ENCODE data around the gene CITED1. TPM values are rescaled to one million over a fixed set of nuclear protein-coding genes. Genes with fewer than 3 reads are reported as not detected.

The CITED1 gene
- not detected in 2 replicates for total RNA-seq

GRCh38 chrX:72305286-72306084 lies at the start of gene CITED1:
TSS of gene CITED1 (minus strand) at chrX:72305914. CDS start at chrX:72302869, 3,045 bp downstream.

Other genes starting within 250 kb of the CITED1 start
- 2.5 and 7.1 TPM in 2 replicates for gene RTL5, start 174.0 kb downstream of the CITED1 start, total RNA-seq
- 6.4 and 12.5 TPM in 2 replicates for gene PIN4, start 124.2 kb downstream of the CITED1 start, total RNA-seq
- 0.09 TPM in 1 of 2 replicates, not detected in the other for gene ERCC6L, start 66.9 kb downstream of the CITED1 start, total RNA-seq
- 1,098 and 1,351 TPM in 2 replicates for gene RPS4X, start 28.7 kb downstream of the CITED1 start, total RNA-seq

Data from pericardium fibroblast (primary cell).